Heart right ventricle (tissue), 16 donors: Measurements from ENCODE around the gene GRB10. TPM values are rescaled to one million over a fixed set of nuclear protein-coding genes. Genes with fewer than 3 reads are reported as not detected.
A peak's percentile ranks its signal among the peaks of the same experiment; 100 is the strongest.

Source experiments
- ATAC-seq, 8 donors: fragments of 200-7000 bp; cut with Tn5 transposase; one replicate each; pipeline ENCODE4 v1.9.1; 2020; ENCODE audit warnings: mild to moderate bottlenecking in 8 of 8, moderate library complexity in 8 of 8, moderate number of reproducible peaks in 1 of 8
- DNase-seq, 2 donors: peaks; one replicate each; pipeline ENCODE4 v3.0.0-alpha.2; 2020
- H3K27ac ChIP-seq, 10 donors: fragments of 200-600 bp; sonication (generic) in 2 of 10; one replicate each; pipeline versions ENCODE4 v1.5.0 to v1.8.0; 2020 to 2022; ENCODE audit warnings: mild to moderate bottlenecking in 3 of 10
- H3K27me3 ChIP-seq, 7 donors: fragments of 200-600 bp; one replicate each; pipeline ENCODE4 v1.8.0; 2021 to 2022; ENCODE audit warnings: mild to moderate bottlenecking in 2 of 7
- H3K36me3 ChIP-seq, 9 donors: fragments of 200-600 bp; sonication (generic) in 1 of 9; one replicate each; pipeline versions ENCODE4 v1.5.0 to v1.8.0; 2020 to 2022; ENCODE audit warnings: mild to moderate bottlenecking in 2 of 9
- H3K4me1 ChIP-seq, 9 donors: fragments of 200-600 bp; sonication (generic) in 1 of 9; one replicate each; pipeline versions ENCODE4 v1.5.0 to v1.8.0; 2020 to 2022; ENCODE audit warnings: mild to moderate bottlenecking in 4 of 9
- H3K4me3 ChIP-seq, 10 donors: fragments of 200-600 bp; sonication (generic) in 2 of 10; one replicate each; pipeline versions ENCODE4 v1.5.0 to v1.8.0; 2020 to 2022; ENCODE audit warnings: mild to moderate bottlenecking in 7 of 10, moderate library complexity in 2 of 10
- H3K9me3 ChIP-seq, 11 donors: fragments of 200-600 bp in 10 of 11; sonication (generic) in 2 of 11; one replicate each; pipeline versions ENCODE4 v1.5.0 to v1.8.0; 2013 to 2022; ENCODE audit warnings: mild to moderate bottlenecking in 2 of 11, control low read depth in 1 of 11, moderate library complexity in 1 of 11
- WGBS, 2 donors: extraction: QIAGEN DNeasy Blood & Tissue Kit; methylation state at CpG; one replicate each; pipeline ENCODE4 v1.1.7; 2013; ENCODE audit warnings: inconsistent platforms in 1 of 2; 5-methylcytosine and 5-hydroxymethylcytosine counted together
- intact Hi-C, 10 donors: fragments of 100-400 bp; cut with DNase I; formaldehyde crosslinking; loops; one replicate each; pipeline versions ENCODE4 v1.11.1 to v1.14.2; 2022
- polyA plus RNA-seq, 2 donors: library from polyadenylated mRNA; stranded (reverse); fragments of 200-250 nt; gene quantifications; one replicate each; pipeline ENCODE4 v1.2.3, GENCODE V29; 2013
- total RNA-seq, 10 donors: library from RNA; stranded (reverse); fragmentation: NEBNext Ultra II Directional in 3 of 10; extraction: Animal tissue kit (Norgen Biotek cat#: 25700) in 3 of 10; gene quantifications; one replicate each; pipeline versions ENCODE4 v1.2.1 to v1.2.4, GENCODE V29; 2021 to 2023
- TF ChIP-seq, protein P1 (sequence below), 9 donors: fragments of 200-600 bp; sonication (generic) in 2 of 9; IDR thresholded peaks; one replicate each; pipeline versions ENCODE4 v1.5.0 to v1.8.0; 2021 to 2022; ENCODE audit warnings: antibody characterized with exemption in 9 of 9, mild to moderate bottlenecking in 5 of 9, moderate library complexity in 1 of 9
- donor health status: Arrhythmogenic right ventricular cardiomyopathy.
- donor health status: ischemic (EF 13 %, LVEDD 7.1; RV severe dilation, severe dysfunction).
- donor health status: healthy with polysubstance abuse.
- donor health status: DM: no; HTN: yes; CAD: no.
- donor health status: DM: no; HTN: no; CAD: no.
- donor health status: ischemic (EF 25% LVEDD 6.9; RV normal size, moderate dysfunction).
- donor health status: ischemic (EF 25% LVEDD 5.7; RV mildly dilated, moderate dysfunction).
- donor health status: healthy.
- donor health status: DM: yes; HTN: yes; CAD: no.
- donor health status: Ischemic cardiomyopathy.
- donor health status: ischemic (EF 35%, LVEDD 5.7; RV mildly dilated, moderate dysfunction).
- donor health status: nonischemic (EF 11% LVEDD 7.7; RV severe dilation, severe dysfunction).
- donor health status: DM: yes; HTN: yes; CAD: no.
- donor health status: PGD.
- donor health status: ischemic (EF 29% LVEDD 5.4; RV normal size, mild dysfunction).
- donor health status: nonischemic (EF 23%, LVEDD 6.1; RV moderate dilation, normal function).

Gene GRB10
- total and polyA plus RNA-seq, 12 donors, result 13.2 to 48.7 (median 29.6) TPM

DNA sequence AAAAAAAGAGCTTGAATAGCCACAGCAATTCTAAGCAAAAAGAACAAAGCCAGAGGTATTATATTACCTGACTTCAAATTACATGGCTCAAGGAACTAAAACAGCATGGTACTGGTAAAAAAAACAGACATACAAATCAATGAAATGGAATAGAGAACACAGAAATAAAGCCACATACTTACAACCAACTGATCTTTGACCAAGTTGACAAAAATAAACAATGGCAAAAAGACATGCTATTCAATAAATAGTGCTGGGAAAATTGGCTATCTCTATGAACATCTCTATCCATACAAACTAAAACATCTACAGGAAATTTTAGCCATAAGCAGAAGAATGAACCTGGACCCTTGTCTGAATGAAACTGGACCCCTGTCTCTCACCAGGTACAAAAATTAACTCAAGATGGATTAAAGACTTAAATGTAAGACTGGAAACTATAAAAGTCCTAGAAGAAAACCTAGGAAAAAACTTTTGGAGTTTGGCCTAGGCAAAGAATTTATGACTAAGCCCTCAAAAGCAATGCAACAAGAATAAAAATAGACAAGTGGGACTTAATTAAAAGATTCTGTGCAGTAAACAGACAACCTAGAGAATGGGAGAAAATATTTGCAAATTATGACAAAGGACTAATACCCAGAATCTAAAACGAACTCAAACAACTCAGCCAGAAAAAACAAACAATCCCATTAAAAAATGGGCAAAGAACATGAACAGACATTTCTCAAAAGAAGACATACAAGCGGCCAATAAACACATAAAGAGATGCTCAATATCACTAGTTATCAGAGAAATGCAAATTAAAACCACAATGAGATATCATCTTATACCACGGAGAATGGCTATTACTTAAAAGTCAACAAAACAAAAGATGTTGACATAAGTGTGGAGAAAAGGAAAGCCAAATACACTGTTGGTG, 144.7 kb downstream of the GRB10 start:
- peaks cover 0 to 10% (median 0%) of the 10 kb centered on the region in 9 donors for H3K36me3 ChIP-seq
- WGBS, 2 donors, result 64 to 79% methylated on average over 3 of the region's 3 CpGs
- DNase-seq (no peak), ATAC-seq (no peak)
- H3K4me3 ChIP-seq, result no peak overlapping the region
- intact Hi-C loops, result no loop called here
- no peak overlapping the region for H3K27ac ChIP-seq
- peaks cover 0 to 41% (median 2%) of the 10 kb centered on the region in 11 donors for H3K9me3 ChIP-seq
- no peaks in the 10 kb centered on the region for H3K27me3 ChIP-seq
- TF ChIP-seq, protein P1, sequence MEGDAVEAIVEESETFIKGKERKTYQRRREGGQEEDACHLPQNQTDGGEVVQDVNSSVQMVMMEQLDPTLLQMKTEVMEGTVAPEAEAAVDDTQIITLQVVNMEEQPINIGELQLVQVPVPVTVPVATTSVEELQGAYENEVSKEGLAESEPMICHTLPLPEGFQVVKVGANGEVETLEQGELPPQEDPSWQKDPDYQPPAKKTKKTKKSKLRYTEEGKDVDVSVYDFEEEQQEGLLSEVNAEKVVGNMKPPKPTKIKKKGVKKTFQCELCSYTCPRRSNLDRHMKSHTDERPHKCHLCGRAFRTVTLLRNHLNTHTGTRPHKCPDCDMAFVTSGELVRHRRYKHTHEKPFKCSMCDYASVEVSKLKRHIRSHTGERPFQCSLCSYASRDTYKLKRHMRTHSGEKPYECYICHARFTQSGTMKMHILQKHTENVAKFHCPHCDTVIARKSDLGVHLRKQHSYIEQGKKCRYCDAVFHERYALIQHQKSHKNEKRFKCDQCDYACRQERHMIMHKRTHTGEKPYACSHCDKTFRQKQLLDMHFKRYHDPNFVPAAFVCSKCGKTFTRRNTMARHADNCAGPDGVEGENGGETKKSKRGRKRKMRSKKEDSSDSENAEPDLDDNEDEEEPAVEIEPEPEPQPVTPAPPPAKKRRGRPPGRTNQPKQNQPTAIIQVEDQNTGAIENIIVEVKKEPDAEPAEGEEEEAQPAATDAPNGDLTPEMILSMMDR (IDR thresholded peaks at IDR 0.05), result no peak
- peaks cover 4 to 28% (median 17%) of the 10 kb centered on the region in 9 donors for H3K4me1 ChIP-seq

DNA sequence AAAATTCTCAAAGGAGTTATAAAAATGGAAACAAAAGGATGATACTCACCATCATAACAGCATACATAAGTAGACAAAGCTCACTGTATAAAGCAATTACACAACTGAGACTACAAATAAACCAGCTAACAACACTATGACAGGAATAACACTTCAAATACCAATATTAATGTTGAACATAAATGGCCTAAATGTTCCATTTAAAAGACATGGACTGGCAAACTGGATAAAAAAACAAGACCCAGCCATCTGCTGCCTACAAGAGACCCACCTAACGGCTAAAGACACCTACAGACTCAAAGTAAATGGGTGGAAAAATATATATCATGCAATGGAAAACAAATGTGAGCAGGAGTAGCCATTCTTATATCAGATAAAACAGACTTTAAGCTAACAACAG, 148.3 kb downstream of the GRB10 start:
- DNase-seq, result no peak
- no peak overlapping the region for H3K4me3 ChIP-seq
- H3K36me3 ChIP-seq, result peaks cover 0 to 10% (median 0%) of the 10 kb centered on the region in 9 donors
- H3K4me1 ChIP-seq, result peaks cover 9 to 38% (median 32%) of the 10 kb centered on the region in 9 donors
- H3K27me3 ChIP-seq, result no peaks in the 10 kb centered on the region
- WGBS, 2 donors, result 98 to 100% methylated on average over 1 of the region's 1 CpG
- ATAC-seq, result no peak
- H3K27ac ChIP-seq, result no peak overlapping the region
- TF ChIP-seq, protein P1 (IDR thresholded peaks at IDR 0.05), result no peak
- H3K9me3 ChIP-seq, result peaks cover 0 to 41% (median 2%) of the 10 kb centered on the region in 11 donors
- intact Hi-C loops, result loop anchor here in 1 of 10 donors (5.0 kb wide), 1 partner anchor 33 kb away; no protein-coding TSS in a partner anchor

DNA sequence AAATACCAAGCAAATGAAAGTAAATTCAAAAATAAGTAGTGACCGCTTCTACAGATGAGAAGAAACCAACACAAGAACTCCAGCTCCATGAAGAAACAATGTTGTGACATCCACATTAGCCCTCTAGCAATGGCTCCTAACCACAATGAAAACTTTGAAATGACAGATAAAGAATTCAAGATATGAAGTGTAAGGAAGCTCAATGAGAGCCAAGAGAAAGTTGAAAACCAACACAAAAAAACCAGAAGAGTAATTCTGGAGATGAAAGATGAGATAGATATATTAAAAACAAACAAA, 149.3 kb downstream of the GRB10 start:
- Histone ChIP-seq H3K9me3 (peaks cover 0 to 37% (median 2%) of the 10 kb centered on the region in 11 donors), H3K4me1 (peaks cover 9 to 48% (median 39%) of the 10 kb centered on the region in 9 donors), H3K27ac (no peak overlapping the region), H3K27me3 (no peaks in the 10 kb centered on the region), H3K36me3 (peaks cover 0 to 4% (median 0%) of the 10 kb centered on the region in 9 donors), H3K4me3 (no peak overlapping the region)
- intact Hi-C loops, result loop anchor here in 1 of 10 donors (5.0 kb wide), 1 partner anchor 34 kb away; no protein-coding TSS in a partner anchor
- TF ChIP-seq, protein P1 (IDR thresholded peaks at IDR 0.05), result no peak
- no peak for ATAC-seq
- DNase-seq, result no peak
- 92 to 100% methylated on average over 1 of the region's 1 CpG for WGBS, 2 donors

DNA sequence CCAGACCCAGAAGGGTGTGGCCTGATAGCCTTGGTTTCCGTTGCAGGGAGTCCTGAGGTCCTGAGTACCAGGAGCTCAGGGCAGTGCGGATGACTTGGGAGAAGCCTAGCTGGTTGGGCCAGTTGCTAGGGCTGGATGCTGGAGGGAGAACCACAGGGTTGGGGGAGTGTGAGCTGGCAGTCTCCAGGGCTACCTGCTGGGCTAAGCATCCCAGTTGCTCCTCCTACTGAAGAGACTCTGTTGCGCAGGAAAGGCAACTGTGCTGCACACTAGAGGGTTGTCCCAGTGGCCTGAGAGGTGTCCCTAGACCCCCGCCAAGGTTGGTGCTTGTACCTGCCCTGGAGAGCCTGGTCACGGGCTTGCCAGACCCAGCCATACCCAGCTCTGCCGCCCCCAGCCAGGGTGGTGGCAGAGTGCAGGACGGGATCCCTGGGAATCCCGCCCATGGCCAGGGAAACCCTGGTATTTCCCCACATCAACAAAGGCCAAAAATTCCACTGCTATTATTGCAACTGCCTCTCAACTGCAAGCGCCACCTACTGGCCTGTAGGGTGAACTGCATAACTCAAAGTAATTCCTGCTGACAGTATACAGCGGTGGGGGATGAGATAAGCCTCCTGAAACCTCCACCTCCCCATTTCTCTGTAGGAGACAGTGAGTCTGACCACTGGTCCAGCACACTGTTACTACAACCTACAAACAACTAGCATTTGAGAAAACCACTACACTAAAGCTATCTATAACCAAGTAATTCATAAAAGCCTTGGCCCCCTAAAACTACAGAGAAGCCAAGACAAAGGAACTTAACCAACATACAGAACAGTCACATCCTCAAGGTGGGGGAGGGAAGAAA, 149.9 kb downstream of the GRB10 start:
- Histone ChIP-seq H3K4me1 (peaks cover 9 to 54% (median 39%) of the 10 kb centered on the region in 9 donors), H3K27me3 (no peaks in the 10 kb centered on the region), H3K27ac (peak overlapping the region in 2 of 10 donors; percentile 69 to 76), H3K9me3 (peaks cover 0 to 32% (median 2%) of the 10 kb centered on the region in 11 donors), H3K4me3 (no peak overlapping the region), H3K36me3 (peaks cover 0 to 6% (median 0%) of the 10 kb centered on the region in 9 donors)
- ATAC-seq (peak in 3 of 8 donors; percentile 11 to 46 (median 34)), DNase-seq (no peak)
- intact Hi-C loops, result loop anchor here in 1 of 10 donors (5.0 kb wide), 1 partner anchor 35 kb away; no protein-coding TSS in a partner anchor
- WGBS, 2 donors, result 81 to 82% methylated on average over 10 of the region's 10 CpGs
- TF ChIP-seq, protein P1 (IDR thresholded peaks at IDR 0.05), result peak; percentile 53 to 83 (median 63)
